ENCODE measurements around the gene PLPPR3. TPM values are rescaled to one million over a fixed set of nuclear protein-coding genes. Genes with fewer than 3 reads are reported as not detected.
A peak's percentile ranks its signal among the peaks of the same experiment; 100 is the strongest.
"Not testable (repeated sequence)": the region's sequence is repeated elsewhere in the genome, so short reads cannot be mapped to it uniquely, and the experiment has no call there.

PLPPR3 gene
- total RNA-seq, 1 donor from 2014 or later: 5.4 TPM

DNA sequence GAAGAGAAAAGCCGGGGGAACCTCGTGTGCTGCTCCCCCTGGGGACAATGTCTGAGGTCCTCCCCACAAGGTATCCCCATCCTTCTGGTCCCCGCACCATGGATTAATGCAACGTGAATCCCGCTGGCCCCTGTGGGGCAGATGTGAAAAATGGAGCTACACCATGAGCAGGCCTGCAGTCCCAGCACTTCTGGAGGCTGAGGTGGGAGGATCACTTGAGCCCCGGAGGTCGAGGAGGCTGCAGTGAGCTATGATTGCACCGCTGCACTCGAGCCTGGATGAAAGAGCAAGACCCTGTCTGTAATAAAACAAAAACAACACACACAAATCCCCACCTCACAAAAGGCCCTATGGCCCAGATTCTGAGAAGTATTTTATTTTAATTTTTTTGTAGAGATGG, 36.5 kb upstream of the PLPPR3 start:
- no peak for DNase-seq (ENCODE audit: low spot score)

DNA sequence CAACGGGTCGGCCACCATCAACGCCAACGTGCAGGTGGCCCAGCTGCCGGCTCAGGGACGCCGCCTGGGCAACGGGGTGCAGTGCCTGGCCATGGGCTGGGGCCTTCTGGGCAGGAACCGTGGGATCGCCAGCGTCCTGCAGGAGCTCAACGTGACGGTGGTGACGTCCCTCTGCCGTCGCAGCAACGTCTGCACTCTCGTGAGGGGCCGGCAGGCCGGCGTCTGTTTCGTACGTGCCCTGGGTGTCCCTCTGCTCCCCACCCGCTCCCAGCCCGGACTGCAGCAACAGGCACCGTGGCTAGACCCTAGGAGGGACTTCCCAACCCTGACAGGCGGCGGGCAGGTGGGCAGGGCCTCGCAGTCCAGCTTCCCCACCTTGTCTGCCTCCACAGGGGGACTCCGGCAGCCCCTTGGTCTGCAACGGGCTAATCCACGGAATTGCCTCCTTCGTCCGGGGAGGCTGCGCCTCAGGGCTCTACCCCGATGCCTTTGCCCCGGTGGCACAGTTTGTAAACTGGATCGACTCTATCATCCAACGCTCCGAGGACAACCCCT, 33.9 kb upstream of the PLPPR3 start:
- Mint-ChIP-seq H3K27me3 (ENCODE audit: low read depth) (no peaks in the 10 kb centered on the region), H3K27ac (ENCODE audit: unreplicated experiment) (no peak overlapping the region), H3K4me3 (ENCODE audit: unreplicated experiment) (no peak overlapping the region), H3K36me3 (ENCODE audit: low read depth) (no peaks in the 10 kb centered on the region), H3K4me1 (ENCODE audit: low read depth) (peaks cover 7% of the 10 kb centered on the region), H3K9me3 (ENCODE audit: low read depth) (no peaks in the 10 kb centered on the region)
- TF ChIP-seq, protein P1, sequence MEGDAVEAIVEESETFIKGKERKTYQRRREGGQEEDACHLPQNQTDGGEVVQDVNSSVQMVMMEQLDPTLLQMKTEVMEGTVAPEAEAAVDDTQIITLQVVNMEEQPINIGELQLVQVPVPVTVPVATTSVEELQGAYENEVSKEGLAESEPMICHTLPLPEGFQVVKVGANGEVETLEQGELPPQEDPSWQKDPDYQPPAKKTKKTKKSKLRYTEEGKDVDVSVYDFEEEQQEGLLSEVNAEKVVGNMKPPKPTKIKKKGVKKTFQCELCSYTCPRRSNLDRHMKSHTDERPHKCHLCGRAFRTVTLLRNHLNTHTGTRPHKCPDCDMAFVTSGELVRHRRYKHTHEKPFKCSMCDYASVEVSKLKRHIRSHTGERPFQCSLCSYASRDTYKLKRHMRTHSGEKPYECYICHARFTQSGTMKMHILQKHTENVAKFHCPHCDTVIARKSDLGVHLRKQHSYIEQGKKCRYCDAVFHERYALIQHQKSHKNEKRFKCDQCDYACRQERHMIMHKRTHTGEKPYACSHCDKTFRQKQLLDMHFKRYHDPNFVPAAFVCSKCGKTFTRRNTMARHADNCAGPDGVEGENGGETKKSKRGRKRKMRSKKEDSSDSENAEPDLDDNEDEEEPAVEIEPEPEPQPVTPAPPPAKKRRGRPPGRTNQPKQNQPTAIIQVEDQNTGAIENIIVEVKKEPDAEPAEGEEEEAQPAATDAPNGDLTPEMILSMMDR (IDR thresholded peaks at IDR 0.05): no peak
- DNase-seq (ENCODE audit: low spot score): peak; percentile 95

More for the DNA sequence above, 36.5 kb upstream of the PLPPR3 start:
- Mint-ChIP-seq H3K27me3 (ENCODE audit: low read depth) (no peaks in the 10 kb centered on the region), H3K4me1 (ENCODE audit: low read depth) (peaks cover 8% of the 10 kb centered on the region), H3K9me3 (ENCODE audit: low read depth) (no peaks in the 10 kb centered on the region), H3K36me3 (ENCODE audit: low read depth) (no peaks in the 10 kb centered on the region), H3K27ac (ENCODE audit: unreplicated experiment) (no peak overlapping the region), H3K4me3 (ENCODE audit: unreplicated experiment) (no peak overlapping the region)
- TF ChIP-seq, protein P1 (IDR thresholded peaks at IDR 0.05): no peak

DNA sequence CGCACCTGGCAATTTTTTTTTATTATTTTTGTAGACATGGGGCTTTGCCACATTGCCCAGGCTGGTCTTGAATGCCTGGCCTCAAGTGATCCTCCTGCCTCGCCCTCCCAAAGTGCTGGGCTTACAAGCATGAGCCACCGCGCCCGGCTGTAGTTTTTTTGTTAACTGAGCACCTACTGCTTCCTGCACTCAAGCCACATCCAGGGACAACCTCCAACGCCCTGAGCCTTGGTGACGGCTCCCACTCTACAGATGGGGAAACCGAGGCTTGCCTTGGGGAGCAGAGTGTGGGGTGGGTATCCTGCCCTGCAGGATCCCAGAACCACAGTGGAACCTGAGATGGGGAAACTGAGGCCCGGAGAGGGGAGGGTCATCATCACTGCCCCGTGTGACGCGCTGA, 33.4 kb upstream of the PLPPR3 start:
- peaks cover 12% of the 10 kb centered on the region for H3K4me1 Mint-ChIP-seq (ENCODE audit: low read depth)
- TF ChIP-seq, protein P1 (IDR thresholded peaks at IDR 0.05): no peak
- no peak for DNase-seq (ENCODE audit: low spot score)
- no peak overlapping the region for H3K27ac Mint-ChIP-seq (ENCODE audit: unreplicated experiment)
- H3K4me3 Mint-ChIP-seq (ENCODE audit: unreplicated experiment): no peak overlapping the region
- H3K27me3 Mint-ChIP-seq (ENCODE audit: low read depth): no peaks in the 10 kb centered on the region
- no peaks in the 10 kb centered on the region for H3K9me3 Mint-ChIP-seq (ENCODE audit: low read depth)
- no peaks in the 10 kb centered on the region for H3K36me3 Mint-ChIP-seq (ENCODE audit: low read depth)

DNA sequence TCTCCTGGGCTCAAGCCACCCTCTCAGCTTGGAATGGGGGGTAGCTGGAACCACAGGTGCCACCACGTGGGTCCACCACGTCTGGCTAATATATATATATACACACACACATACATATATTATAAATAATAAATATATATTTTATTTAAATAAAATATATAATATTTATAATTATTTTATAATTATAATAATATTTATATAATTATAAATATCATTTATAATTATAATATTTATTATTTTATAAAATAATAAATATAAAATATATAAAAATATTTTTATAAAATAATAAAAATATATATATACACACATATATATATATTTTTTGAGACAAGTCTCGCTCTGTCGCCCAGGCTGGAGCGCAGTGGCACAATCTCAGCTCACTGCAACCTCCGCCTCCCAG, 32.8 kb upstream of the PLPPR3 start:
- Mint-ChIP-seq H3K4me1 (ENCODE audit: low read depth) (peaks cover 8% of the 10 kb centered on the region), H3K36me3 (ENCODE audit: low read depth) (no peaks in the 10 kb centered on the region), H3K27ac (ENCODE audit: unreplicated experiment) (no peak overlapping the region), H3K27me3 (ENCODE audit: low read depth) (no peaks in the 10 kb centered on the region), H3K4me3 (ENCODE audit: unreplicated experiment) (no peak overlapping the region), H3K9me3 (ENCODE audit: low read depth) (no peaks in the 10 kb centered on the region)
- TF ChIP-seq, protein P1 (IDR thresholded peaks at IDR 0.05): no peak
- no peak for DNase-seq (ENCODE audit: low spot score)

DNA sequence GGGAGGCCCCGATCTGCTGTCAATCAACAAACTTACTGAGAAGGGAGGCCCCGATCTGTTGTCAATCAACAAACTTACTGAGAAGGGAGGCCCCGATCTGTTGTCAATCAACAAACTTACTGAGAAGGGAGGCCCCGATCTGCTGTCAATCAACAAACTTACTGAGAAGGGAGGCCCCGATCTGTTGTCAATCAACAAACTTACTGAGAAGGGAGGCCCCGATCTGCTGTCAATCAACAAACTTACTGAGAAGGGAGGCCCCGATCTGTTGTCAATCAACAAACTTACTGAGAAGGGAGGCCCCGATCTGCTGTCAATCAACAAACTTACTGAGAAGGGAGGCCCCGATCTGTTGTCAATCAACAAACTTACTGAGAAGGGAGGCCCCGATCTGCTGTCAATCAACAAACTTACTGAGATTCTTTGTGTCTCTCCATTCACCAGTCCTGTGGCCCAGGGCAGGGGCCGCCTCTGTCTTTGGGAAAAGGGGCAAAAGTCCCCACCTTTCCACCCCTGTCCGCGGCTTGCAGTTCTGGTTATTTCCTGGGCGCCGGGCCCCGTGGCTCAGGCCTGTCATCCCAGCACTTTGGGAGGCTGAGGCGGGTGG, 32.0 kb upstream of the PLPPR3 start:
- DNase-seq (ENCODE audit: low spot score); H3K27ac Mint-ChIP-seq (ENCODE audit: unreplicated experiment); H3K9me3 Mint-ChIP-seq (ENCODE audit: low read depth); H3K4me1 Mint-ChIP-seq (ENCODE audit: low read depth); H3K27me3 Mint-ChIP-seq (ENCODE audit: low read depth); H3K36me3 Mint-ChIP-seq (ENCODE audit: low read depth); H3K4me3 Mint-ChIP-seq (ENCODE audit: unreplicated experiment): not testable (repeated sequence)

DNA sequence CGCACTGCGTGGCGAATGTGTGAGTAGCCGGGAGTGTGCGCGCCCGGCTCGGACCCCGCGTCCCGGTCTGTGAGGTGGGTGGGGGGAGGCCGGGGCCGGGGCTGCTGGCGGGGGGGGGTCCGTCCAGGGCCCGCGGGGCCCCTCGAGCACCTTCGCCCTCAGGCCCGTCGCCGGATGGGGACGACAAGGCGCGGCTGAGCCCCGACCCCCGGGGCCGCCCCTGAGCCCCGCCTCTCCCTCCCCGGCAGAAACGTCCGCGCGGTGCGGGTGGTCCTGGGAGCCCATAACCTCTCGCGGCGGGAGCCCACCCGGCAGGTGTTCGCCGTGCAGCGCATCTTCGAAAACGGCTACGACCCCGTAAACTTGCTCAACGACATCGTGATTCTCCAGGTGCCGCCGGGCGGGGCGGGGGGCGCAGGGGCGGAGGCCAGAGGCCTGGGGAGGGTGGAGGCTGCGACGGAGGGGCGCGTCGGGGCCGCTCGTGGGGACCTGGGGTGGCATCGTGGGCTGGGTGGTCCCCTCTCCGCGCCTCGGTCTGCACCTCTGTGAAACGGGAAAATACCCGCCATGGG, 31.3 kb upstream of the PLPPR3 start:
- no peak for DNase-seq (ENCODE audit: low spot score)
- Mint-ChIP-seq H3K4me1 (ENCODE audit: low read depth) (peaks cover 8% of the 10 kb centered on the region), H3K27me3 (ENCODE audit: low read depth) (no peaks in the 10 kb centered on the region), H3K4me3 (ENCODE audit: unreplicated experiment) (no peak overlapping the region), H3K9me3 (ENCODE audit: low read depth) (no peaks in the 10 kb centered on the region), H3K27ac (ENCODE audit: unreplicated experiment) (no peak overlapping the region), H3K36me3 (ENCODE audit: low read depth) (no peaks in the 10 kb centered on the region)
- TF ChIP-seq, protein P1 (IDR thresholded peaks at IDR 0.05): no peak

All from chondrocyte (in vitro differentiated cells).